ENCODE data around the gene NFAM1.

DNA sequence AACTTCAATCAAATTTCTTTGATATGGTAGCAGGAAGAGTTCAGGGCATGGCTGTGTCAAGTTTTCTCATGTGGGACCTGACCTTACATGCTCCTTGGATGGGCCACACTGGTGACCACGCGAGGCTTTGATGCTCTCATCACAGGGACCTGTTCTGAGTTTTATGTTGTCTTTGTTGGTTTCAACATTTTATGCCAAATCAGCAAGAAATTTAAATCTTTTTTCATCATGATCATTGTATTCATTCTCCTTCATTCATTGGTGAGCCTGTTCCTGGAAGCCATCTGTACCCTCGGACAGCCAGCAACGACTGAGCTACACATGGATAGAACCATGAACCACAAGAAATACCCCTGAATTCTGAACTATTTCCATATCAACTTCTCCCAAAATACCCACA lies 10.5 kb upstream of the NFAM1 start:
- TF ChIP-seq, protein P1, sequence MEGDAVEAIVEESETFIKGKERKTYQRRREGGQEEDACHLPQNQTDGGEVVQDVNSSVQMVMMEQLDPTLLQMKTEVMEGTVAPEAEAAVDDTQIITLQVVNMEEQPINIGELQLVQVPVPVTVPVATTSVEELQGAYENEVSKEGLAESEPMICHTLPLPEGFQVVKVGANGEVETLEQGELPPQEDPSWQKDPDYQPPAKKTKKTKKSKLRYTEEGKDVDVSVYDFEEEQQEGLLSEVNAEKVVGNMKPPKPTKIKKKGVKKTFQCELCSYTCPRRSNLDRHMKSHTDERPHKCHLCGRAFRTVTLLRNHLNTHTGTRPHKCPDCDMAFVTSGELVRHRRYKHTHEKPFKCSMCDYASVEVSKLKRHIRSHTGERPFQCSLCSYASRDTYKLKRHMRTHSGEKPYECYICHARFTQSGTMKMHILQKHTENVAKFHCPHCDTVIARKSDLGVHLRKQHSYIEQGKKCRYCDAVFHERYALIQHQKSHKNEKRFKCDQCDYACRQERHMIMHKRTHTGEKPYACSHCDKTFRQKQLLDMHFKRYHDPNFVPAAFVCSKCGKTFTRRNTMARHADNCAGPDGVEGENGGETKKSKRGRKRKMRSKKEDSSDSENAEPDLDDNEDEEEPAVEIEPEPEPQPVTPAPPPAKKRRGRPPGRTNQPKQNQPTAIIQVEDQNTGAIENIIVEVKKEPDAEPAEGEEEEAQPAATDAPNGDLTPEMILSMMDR (IDR thresholded peaks at IDR 0.05; ENCODE audit: low read depth, low read length, missing input control), result no peak
- TF ChIP-seq TAF1 (conservative IDR thresholded peaks at IDR 0.05), result no peak
- no peak for TF ChIP-seq SP1 (IDR thresholded peaks at IDR 0.05)
- no peak for TF ChIP-seq HNF4A (conservative IDR thresholded peaks at IDR 0.05)
- TF ChIP-seq JUND (IDR thresholded peaks at IDR 0.05), result no peak
- TF ChIP-seq, protein P2, sequence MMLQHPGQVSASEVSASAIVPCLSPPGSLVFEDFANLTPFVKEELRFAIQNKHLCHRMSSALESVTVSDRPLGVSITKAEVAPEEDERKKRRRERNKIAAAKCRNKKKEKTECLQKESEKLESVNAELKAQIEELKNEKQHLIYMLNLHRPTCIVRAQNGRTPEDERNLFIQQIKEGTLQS (IDR thresholded peaks at IDR 0.05), result no peak

Data from liver (tissue), 3 donors.